Vagina (tissue), 2 donors: Measurements from ENCODE around the gene PAX7.

Source experiments
- CTCF ChIP-seq, 3 experiments: fragments of 450-650 bp in 2 of 3; fragments of 200-600 bp in 1 of 3; sonication (generic) in 1 of 3; IDR thresholded peaks; one replicate each; pipeline ENCODE4 v1.5.1; 2017 to 2019; ENCODE audit warnings: antibody characterized with exemption in 3 of 3, mild to moderate bottlenecking in 2 of 3, moderate library complexity in 2 of 3
- POLR2A ChIP-seq, 2 donors: fragments of 450-650 bp; IDR thresholded peaks; one replicate each; pipeline ENCODE4 v1.6.1; 2017; ENCODE audit warnings: antibody characterized with exemption in 2 of 2, mild to moderate bottlenecking in 2 of 2, moderate library complexity in 2 of 2

- TF ChIP-seq POLR2A (IDR thresholded peaks at IDR 0.05) (no peak), CTCF (IDR thresholded peaks at IDR 0.05) (no peak)
These were observed 83.9 kb downstream of the PAX7 start for GRCh38 chr1:18714404-18715175.
